ENCODE data around the gene ABL1.

Gene ABL1

GRCh38 chr9:130887494-130888144 is 52.6 kb downstream of the ABL1 start:
- H3K4me3 ChIP-seq (replicated peaks; ENCODE audit: low read depth, low read length) = no peak overlapping the region
- DNase-seq (ENCODE audit: low read depth) = no peak
- no peak for TF ChIP-seq CTCF (IDR thresholded peaks at IDR 0.05; ENCODE audit: low read length, missing control alignments)

GRCh38 chr9:130888146-130888885 is 53.3 kb downstream of the ABL1 start:
- TF ChIP-seq CTCF (IDR thresholded peaks at IDR 0.05; ENCODE audit: low read length, missing control alignments) = no peak
- H3K4me3 ChIP-seq (replicated peaks; ENCODE audit: low read depth, low read length) = no peak overlapping the region
- DNase-seq (ENCODE audit: low read depth) = no peak

- no peak for DNase-seq (ENCODE audit: low read depth)
- no peak overlapping the region for H3K4me3 ChIP-seq (replicated peaks; ENCODE audit: low read depth, low read length)
- TF ChIP-seq CTCF (IDR thresholded peaks at IDR 0.05; ENCODE audit: low read length, missing control alignments) = no peak
Measured at GRCh38 chr9:130890124-130890523, 55.1 kb downstream of the ABL1 start.

- no peak overlapping the region for H3K4me3 ChIP-seq (replicated peaks; ENCODE audit: low read depth, low read length)
- DNase-seq (ENCODE audit: low read depth) = no peak
- TF ChIP-seq CTCF (IDR thresholded peaks at IDR 0.05; ENCODE audit: low read length, missing control alignments) = no peak
Measured at GRCh38 chr9:130890870-130891687, 56.0 kb downstream of the ABL1 start.

GRCh38 chr9:130891688-130892476 is 56.8 kb downstream of the ABL1 start:
- TF ChIP-seq CTCF (IDR thresholded peaks at IDR 0.05; ENCODE audit: low read length, missing control alignments) = no peak
- H3K4me3 ChIP-seq (replicated peaks; ENCODE audit: low read depth, low read length) = no peak overlapping the region
- no peak for DNase-seq (ENCODE audit: low read depth)

- DNase-seq (ENCODE audit: low read depth) = no peak
- no peak overlapping the region for H3K4me3 ChIP-seq (replicated peaks; ENCODE audit: low read depth, low read length)
- TF ChIP-seq CTCF (IDR thresholded peaks at IDR 0.05; ENCODE audit: low read length, missing control alignments) = no peak
Measured at GRCh38 chr9:130892477-130893304, 57.6 kb downstream of the ABL1 start.

All from fibroblast of pulmonary artery (primary cell).